SU-DHL-6 (cell line): ENCODE results near the gene SYNDIG1.

Experiments
- H2AFZ ChIP-seq: fragments of 200-600 bp; sonication (generic); 2 replicates; pipeline ENCODE4 v1.6.1; 2014; ENCODE audit warnings: low read depth, mild to moderate bottlenecking, moderate library complexity, mixed read lengths, antibody characterized with exemption, low read length; ENCODE audit not compliant: severe bottlenecking
- H3F3A ChIP-seq: fragments of 200-600 bp; shearing (Covaris generic); 2 replicates; pipeline ENCODE4 v1.6.0; 2016; ENCODE audit warnings: antibody characterized with exemption, mild to moderate bottlenecking; ENCODE audit not compliant: insufficient read depth
- H3K27ac ChIP-seq: fragments of 200-600 bp; sonication (generic); 2 replicates; pipeline ENCODE4 v1.5.1; 2016; ENCODE audit warnings: low read depth, mild to moderate bottlenecking, low read length, moderate library complexity, mixed read lengths
- H3K27me3 ChIP-seq: fragments of 200-600 bp; sonication (generic), shearing (Covaris generic); 2 replicates; pipeline ENCODE4 v1.6.0; 2014; ENCODE audit warnings: mild to moderate bottlenecking, low read length
- H3K36me3 ChIP-seq: fragments of 200-600 bp; sonication (generic); 2 replicates; pipeline ENCODE4 v1.6.1; 2014; ENCODE audit warnings: mild to moderate bottlenecking, low read length, mixed read lengths
- H3K4me2 ChIP-seq: fragments of 300-600, 200-600 bp; shearing (Covaris generic), sonication (generic); 2 replicates; pipeline ENCODE4 v1.6.0; 2014; ENCODE audit warnings: low read length, low read depth, mild to moderate bottlenecking; ENCODE audit not compliant: poor library complexity, severe bottlenecking
- H3K4me3 ChIP-seq: fragments of 200-600 bp; sonication (generic); 2 replicates; pipeline ENCODE4 v1.5.1; 2014; ENCODE audit warnings: antibody characterized with exemption, low read length, mild to moderate bottlenecking, mixed read lengths; ENCODE audit not compliant: insufficient read depth, poor library complexity, severe bottlenecking
- H3K79me2 ChIP-seq: fragments of 200-600 bp; sonication (generic); 2 replicates; pipeline ENCODE4 v1.6.1; 2014; ENCODE audit warnings: mild to moderate bottlenecking, low read length, moderate library complexity; ENCODE audit not compliant: insufficient read depth
- H3K9ac ChIP-seq: fragments of 200-600 bp; sonication (generic); 2 replicates; pipeline ENCODE4 v1.7.0; 2014; ENCODE audit warnings: mild to moderate bottlenecking, low read length
- H3K9me2 ChIP-seq: fragments of 200-600 bp; sonication (generic); replicated peaks from 2 replicates; pipeline ENCODE4 v1.6.1; 2014; ENCODE audit warnings: low read length; ENCODE audit not compliant: insufficient read depth
- H3K9me3 ChIP-seq: fragments of 200-600 bp; sonication (generic); 2 replicates; pipeline ENCODE4 v1.6.1; 2014; ENCODE audit warnings: low read length, mixed read lengths; ENCODE audit not compliant: insufficient read depth
- H4K20me1 ChIP-seq: fragments of 200-600 bp; sonication (generic); 2 replicates; pipeline ENCODE4 v1.6.1; 2014; ENCODE audit warnings: low read depth, mild to moderate bottlenecking, antibody characterized with exemption, low read length, moderate library complexity, mixed read lengths
- EZH2phosphoT487 ChIP-seq: fragments of 200-600 bp; sonication (generic), shearing (Covaris generic); conservative IDR thresholded peaks from 2 replicates; pipeline ENCODE4 v1.6.1; 2018; ENCODE audit warnings: mild to moderate bottlenecking, antibody characterized with exemption, low read length, moderate library complexity, mixed read lengths
- TF ChIP-seq, protein P1 (sequence below): fragments of 200-600 bp; sonication (generic); IDR thresholded peaks from one replicate; pipeline ENCODE4 v1.5.1; 2017; ENCODE audit warnings: antibody characterized with exemption, mild to moderate bottlenecking, low read length, moderate library complexity; ENCODE audit not compliant: insufficient read depth, poor library complexity, severe bottlenecking

SYNDIG1 gene

DNA sequence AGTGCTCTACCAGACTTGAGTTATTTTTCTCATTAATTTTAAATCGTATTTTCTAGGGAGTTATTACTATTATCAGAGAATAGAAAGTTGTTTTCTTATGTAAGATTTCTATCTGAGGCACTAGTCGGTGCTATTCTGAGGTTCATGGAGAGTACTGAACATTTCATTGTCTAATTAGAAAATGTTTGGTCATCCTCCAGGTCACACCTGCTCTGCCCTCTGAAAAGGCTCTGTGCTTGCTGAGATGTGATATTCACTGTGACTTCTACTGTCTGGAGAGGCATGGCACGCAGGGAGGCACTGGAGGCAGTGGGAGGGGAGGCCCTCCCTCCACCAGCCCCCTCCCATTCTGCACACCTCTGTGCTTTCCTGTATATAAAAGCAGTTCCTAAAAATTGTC, 3.0 kb downstream of the SYNDIG1 start:
- H2AFZ ChIP-seq = no peak overlapping the region
- no peak overlapping the region for H3K27ac ChIP-seq
- no peak overlapping the region for H3K9ac ChIP-seq
- no peaks in the 10 kb centered on the region for H4K20me1 ChIP-seq
- no peaks in the 10 kb centered on the region for H3K36me3 ChIP-seq
- H3K4me2 ChIP-seq = no peak overlapping the region
- no peaks in the 10 kb centered on the region for H3K9me2 ChIP-seq
- TF ChIP-seq, protein P1, sequence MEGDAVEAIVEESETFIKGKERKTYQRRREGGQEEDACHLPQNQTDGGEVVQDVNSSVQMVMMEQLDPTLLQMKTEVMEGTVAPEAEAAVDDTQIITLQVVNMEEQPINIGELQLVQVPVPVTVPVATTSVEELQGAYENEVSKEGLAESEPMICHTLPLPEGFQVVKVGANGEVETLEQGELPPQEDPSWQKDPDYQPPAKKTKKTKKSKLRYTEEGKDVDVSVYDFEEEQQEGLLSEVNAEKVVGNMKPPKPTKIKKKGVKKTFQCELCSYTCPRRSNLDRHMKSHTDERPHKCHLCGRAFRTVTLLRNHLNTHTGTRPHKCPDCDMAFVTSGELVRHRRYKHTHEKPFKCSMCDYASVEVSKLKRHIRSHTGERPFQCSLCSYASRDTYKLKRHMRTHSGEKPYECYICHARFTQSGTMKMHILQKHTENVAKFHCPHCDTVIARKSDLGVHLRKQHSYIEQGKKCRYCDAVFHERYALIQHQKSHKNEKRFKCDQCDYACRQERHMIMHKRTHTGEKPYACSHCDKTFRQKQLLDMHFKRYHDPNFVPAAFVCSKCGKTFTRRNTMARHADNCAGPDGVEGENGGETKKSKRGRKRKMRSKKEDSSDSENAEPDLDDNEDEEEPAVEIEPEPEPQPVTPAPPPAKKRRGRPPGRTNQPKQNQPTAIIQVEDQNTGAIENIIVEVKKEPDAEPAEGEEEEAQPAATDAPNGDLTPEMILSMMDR = no peak
- TF ChIP-seq EZH2phosphoT487 = no peak
- H3K79me2 ChIP-seq = no peaks in the 10 kb centered on the region
- no peak overlapping the region for H3K4me3 ChIP-seq
- no peaks in the 10 kb centered on the region for H3F3A ChIP-seq
- H3K9me3 ChIP-seq = no peaks in the 10 kb centered on the region
- H3K27me3 ChIP-seq = no peaks in the 10 kb centered on the region

DNA sequence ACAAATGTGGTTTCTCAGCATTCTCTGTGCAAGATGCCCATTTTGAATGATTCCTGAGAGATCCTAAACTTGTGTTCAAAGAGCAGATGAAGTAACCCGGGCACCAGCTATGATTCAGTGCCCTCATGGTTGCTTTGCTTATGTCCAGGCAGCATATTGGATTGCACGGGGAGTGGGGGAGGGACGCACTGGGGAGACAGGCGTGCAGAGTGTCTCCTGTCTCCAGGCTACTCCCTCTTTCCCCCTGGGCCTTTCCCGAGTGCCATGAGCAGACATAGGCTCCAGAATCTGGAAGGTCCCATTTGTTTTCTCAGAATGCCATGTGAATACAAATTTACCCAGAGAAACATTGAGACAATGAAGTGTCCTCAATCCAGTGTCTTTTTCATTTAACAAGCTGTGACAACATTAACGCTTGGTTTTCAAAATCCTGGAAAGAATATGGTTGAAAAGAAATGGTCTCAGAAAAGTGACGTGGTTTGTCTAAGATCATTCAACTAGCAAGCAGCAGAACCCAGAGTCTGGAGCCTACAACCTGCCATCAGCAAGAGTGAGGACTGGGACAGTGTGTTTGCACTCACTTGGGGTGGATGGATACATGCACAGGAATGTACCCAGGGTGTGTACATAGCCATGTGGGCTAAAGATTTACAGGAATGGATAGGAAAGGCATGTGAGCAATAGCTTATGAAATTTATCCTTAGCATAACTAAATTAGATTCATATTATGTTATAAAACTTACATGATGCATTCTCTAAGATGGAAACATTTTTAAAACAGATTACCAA, 4.2 kb downstream of the SYNDIG1 start:
- TF ChIP-seq, protein P1 = no peak
- no peak for TF ChIP-seq EZH2phosphoT487
- Histone ChIP-seq H3K9me2 (no peaks in the 10 kb centered on the region), H3K9ac (no peak overlapping the region), H2AFZ (no peak overlapping the region), H3K36me3 (no peaks in the 10 kb centered on the region), H3K4me2 (no peak overlapping the region), H3K27ac (no peak overlapping the region), H3K27me3 (no peaks in the 10 kb centered on the region), H3K79me2 (no peaks in the 10 kb centered on the region), H3K4me3 (no peak overlapping the region), H3K9me3 (no peaks in the 10 kb centered on the region), H4K20me1 (no peaks in the 10 kb centered on the region), H3F3A (no peaks in the 10 kb centered on the region)

DNA sequence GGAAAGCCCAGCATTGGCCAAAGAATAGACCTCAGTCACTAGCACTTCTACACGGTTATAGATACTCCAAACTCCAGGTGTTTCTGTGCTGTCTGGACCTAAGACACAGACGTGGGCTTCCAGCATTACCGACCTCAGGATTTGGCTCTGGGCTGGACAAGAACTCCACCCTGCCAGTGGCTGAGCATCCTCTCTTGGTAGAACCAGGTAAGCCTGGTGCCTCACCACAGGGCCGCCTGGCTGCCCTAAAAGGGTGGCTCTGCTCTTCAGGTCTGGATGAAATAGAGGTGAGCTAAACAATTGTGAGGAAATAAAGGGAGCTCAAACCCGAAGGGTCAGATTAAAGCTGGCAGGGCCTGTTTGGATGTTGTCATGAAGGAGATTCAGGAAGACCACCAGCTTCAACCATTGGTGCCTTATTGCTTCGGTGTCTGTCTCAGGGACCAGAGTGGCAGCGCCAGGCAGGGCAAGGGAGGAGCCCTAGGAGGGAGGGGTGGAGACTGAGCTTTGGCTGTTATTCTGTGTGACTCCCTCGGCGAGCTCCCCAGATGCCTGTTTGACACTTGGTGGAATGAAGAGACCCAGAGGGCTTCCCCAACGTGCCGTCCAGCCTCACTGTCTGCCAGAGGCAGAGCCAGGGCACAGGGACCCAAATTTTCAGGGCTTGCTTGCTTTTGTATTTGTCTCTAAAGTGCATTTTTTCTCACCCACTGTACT, 8.6 kb downstream of the SYNDIG1 start:
- Histone ChIP-seq H4K20me1 (no peaks in the 10 kb centered on the region), H3K4me2 (no peak overlapping the region), H3K9me2 (no peaks in the 10 kb centered on the region), H3K27ac (no peak overlapping the region), H3K36me3 (no peaks in the 10 kb centered on the region), H3F3A (no peaks in the 10 kb centered on the region), H3K4me3 (no peak overlapping the region), H3K9me3 (no peaks in the 10 kb centered on the region), H3K9ac (no peak overlapping the region), H3K79me2 (no peaks in the 10 kb centered on the region), H3K27me3 (no peaks in the 10 kb centered on the region), H2AFZ (no peak overlapping the region)
- no peak for TF ChIP-seq EZH2phosphoT487
- TF ChIP-seq, protein P1 = no peak
